GM19238 (cell line): ENCODE measurements around the gene IL7R.
"Not testable (repeated sequence)": the region's sequence is repeated elsewhere in the genome, so short reads cannot be mapped to it uniquely, and the experiment has no call there.

Experiments
- DNase-seq: peaks from one replicate; pipeline ENCODE4 v3.0.0; 2011; ENCODE audit warnings: low spot score; ENCODE audit not compliant: insufficient read length

Gene IL7R

GRCh38 chr5:35870605-35871004, 13.9 kb downstream of the IL7R start:
- DNase-seq, result no peak

- DNase-seq, result no peak
These were observed 19.8 kb downstream of the IL7R start for GRCh38 chr5:35876454-35876853.

- no peak for DNase-seq
These were observed 20.2 kb downstream of the IL7R start for GRCh38 chr5:35876922-35877321.

- no peak for DNase-seq
These were observed 21.0 kb downstream of the IL7R start for GRCh38 chr5:35877655-35878054.

- no peak for DNase-seq
These were observed 21.4 kb downstream of the IL7R start for GRCh38 chr5:35878079-35878478.

GRCh38 chr5:35879096-35879495, 22.4 kb downstream of the IL7R start:
- DNase-seq, result no peak

GRCh38 chr5:35879649-35880048, 23.0 kb downstream of the IL7R start:
- DNase-seq, result no peak

GRCh38 chr5:35880156-35880555, 23.5 kb downstream of the IL7R start:
- DNase-seq, result no peak

GRCh38 chr5:35881758-35882157, 25.1 kb downstream of the IL7R start:
- no peak for DNase-seq

- no peak for DNase-seq
These were observed 27.6 kb downstream of the IL7R start for GRCh38 chr5:35884191-35884769.

GRCh38 chr5:35884773-35885172, 28.1 kb downstream of the IL7R start:
- no peak for DNase-seq

GRCh38 chr5:35886381-35886780, 29.7 kb downstream of the IL7R start:
- no peak for DNase-seq

GRCh38 chr5:35887321-35888100, 30.8 kb downstream of the IL7R start:
- no peak for DNase-seq

GRCh38 chr5:35890021-35891020, 33.6 kb downstream of the IL7R start:
- no peak for DNase-seq

GRCh38 chr5:35892799-35893198, 36.1 kb downstream of the IL7R start:
- DNase-seq, result not testable (repeated sequence)

GRCh38 chr5:35894131-35894530, 37.4 kb downstream of the IL7R start:
- DNase-seq, result no peak

- DNase-seq, result no peak
These were observed 42.4 kb downstream of the IL7R start for GRCh38 chr5:35898952-35899660.

GRCh38 chr5:35899800-35900199, 43.1 kb downstream of the IL7R start:
- no peak for DNase-seq

- no peak for DNase-seq
These were observed 44.4 kb downstream of the IL7R start for GRCh38 chr5:35900972-35901695.

- DNase-seq, result peak; percentile 23
These were observed 45.5 kb downstream of the IL7R start for GRCh38 chr5:35902046-35902672.
